Ishikawa (cell line): ENCODE measurements around the gene PIMREG.

Experiments used
- CEBPB ChIP-seq: IDR thresholded peaks from 2 replicates; pipeline ENCODE4 v1.6.1; 2012
- CREB1 ChIP-seq: IDR thresholded peaks from 2 replicates; pipeline ENCODE4 v1.6.1; 2012; ENCODE audit warnings: low read depth
- EGR1 ChIP-seq: IDR thresholded peaks from 2 replicates; pipeline ENCODE4 v1.6.1; 2012
- EP300 ChIP-seq: IDR thresholded peaks from 2 replicates; pipeline ENCODE4 v1.6.1; 2012; ENCODE audit warnings: borderline replicate concordance
- FOXM1 ChIP-seq: IDR thresholded peaks from 2 replicates; pipeline ENCODE4 v1.6.1; 2012; ENCODE audit warnings: low read depth, borderline replicate concordance
- MAX ChIP-seq: IDR thresholded peaks from 2 replicates; pipeline ENCODE4 v1.6.1; 2012
- NFIC ChIP-seq: IDR thresholded peaks from 2 replicates; pipeline ENCODE4 v1.6.1; 2012
- RAD21 ChIP-seq: IDR thresholded peaks from 2 replicates; pipeline ENCODE4 v1.6.1; 2012; ENCODE audit warnings: low read depth
- REST ChIP-seq: IDR thresholded peaks from 2 replicates; pipeline ENCODE4 v1.6.1; 2012; ENCODE audit warnings: low read depth, mild to moderate bottlenecking
- TAF1 ChIP-seq: IDR thresholded peaks from 2 replicates; pipeline ENCODE4 v1.6.1; 2012; ENCODE audit warnings: low read depth, mild to moderate bottlenecking
- TCF12 ChIP-seq: IDR thresholded peaks from 2 replicates; pipeline ENCODE4 v1.6.1; 2012; ENCODE audit warnings: low read depth
- TEAD4 ChIP-seq: IDR thresholded peaks from 2 replicates; pipeline ENCODE4 v1.6.1; 2012
- USF1 ChIP-seq: IDR thresholded peaks from 2 replicates; pipeline ENCODE4 v1.6.1; 2012
- YY1 ChIP-seq: IDR thresholded peaks from 2 replicates; pipeline ENCODE4 v1.6.1; 2012; ENCODE audit warnings: low read depth
- ZBTB7A ChIP-seq: IDR thresholded peaks from 2 replicates; pipeline ENCODE4 v1.6.1; 2012; ENCODE audit warnings: low read depth

Gene PIMREG

GRCh38 chr17:6408735-6409134, 35.5 kb upstream of the PIMREG start:
- TF ChIP-seq CEBPB (no peak), NFIC (no peak), TCF12 (no peak), USF1 (no peak), FOXM1 (no peak), REST (no peak), CREB1 (no peak), ZBTB7A (no peak), YY1 (no peak), EP300 (no peak), TAF1 (no peak), TEAD4 (no peak), EGR1 (no peak), MAX (no peak), RAD21 (no peak)

- TF ChIP-seq RAD21 (peak; percentile 65), REST (no peak)
Observed at GRCh38 chr17:6413065-6413464, 31.2 kb upstream of the PIMREG start.

GRCh38 chr17:6415616-6416015, 28.6 kb upstream of the PIMREG start:
- TF ChIP-seq EGR1 (no peak), TAF1 (no peak), FOXM1 (no peak), RAD21 (no peak), REST (peak; percentile 55; the same call in 1 of the 2 replicates)

GRCh38 chr17:6420173-6420641, 24.0 kb upstream of the PIMREG start:
- TF ChIP-seq ZBTB7A: no peak
- no peak for TF ChIP-seq CREB1
- TF ChIP-seq USF1: no peak
- no peak for TF ChIP-seq YY1

GRCh38 chr17:6421700-6422604, 22.3 kb upstream of the PIMREG start:
- TF ChIP-seq FOXM1 (no peak), RAD21 (peak; percentile 95)
